ENCODE results near the gene NRL.

Gene NRL

GRCh38 chr14:24145219-24145618, 30.5 kb upstream of the NRL start:
- DNase-seq (ENCODE audit: low read depth in 2 of 3, low spot score in 2 of 3), result no peak

- no peak for DNase-seq (ENCODE audit: low read depth in 2 of 3, low spot score in 2 of 3)
Measured at GRCh38 chr14:24144451-24144850, 29.7 kb upstream of the NRL start.

- DNase-seq (ENCODE audit: low read depth in 2 of 3, low spot score in 2 of 3), result no peak
Measured at GRCh38 chr14:24143511-24143910, 28.8 kb upstream of the NRL start.

- peak; percentile 97 to 98 (median 97) for DNase-seq (ENCODE audit: low read depth in 2 of 3, low spot score in 2 of 3)
Measured at GRCh38 chr14:24141097-24141880, 26.5 kb upstream of the NRL start, which contains the start of gene EMC9. Gene EMC9, minus strand, starts transcription at chr14:24141591. Its CDS starts 287 bp downstream, at chr14:24141304.

GRCh38 chr14:24139272-24139934, 24.7 kb upstream of the NRL start:
- no peak for DNase-seq (ENCODE audit: low read depth in 2 of 3, low spot score in 2 of 3)

GRCh38 chr14:24138396-24139271, 23.9 kb upstream of the NRL start:
- no peak for DNase-seq (ENCODE audit: low read depth in 2 of 3, low spot score in 2 of 3)

GRCh38 chr14:24137529-24138395, 23.0 kb upstream of the NRL start:
- no peak for DNase-seq (ENCODE audit: low read depth in 2 of 3, low spot score in 2 of 3)

- no peak for DNase-seq (ENCODE audit: low read depth in 2 of 3, low spot score in 2 of 3)
Measured at GRCh38 chr14:24136684-24137528, 22.2 kb upstream of the NRL start.

- DNase-seq (ENCODE audit: low read depth in 2 of 3, low spot score in 2 of 3), result peak; percentile 87 to 92 (median 88)
Measured at GRCh38 chr14:24135834-24136683, 21.3 kb upstream of the NRL start, which contains the start of gene PSME1. Gene PSME1, plus strand, starts transcription at chr14:24136194. Its CDS starts 69 bp downstream, at chr14:24136263.

GRCh38 chr14:24135584-24135833, 20.8 kb upstream of the NRL start:
- no peak for DNase-seq (ENCODE audit: low read depth in 2 of 3, low spot score in 2 of 3)

GRCh38 chr14:24133735-24134134, 19.0 kb upstream of the NRL start:
- no peak for DNase-seq (ENCODE audit: low read depth in 2 of 3, low spot score in 2 of 3)

GRCh38 chr14:24132976-24133375, 18.2 kb upstream of the NRL start:
- DNase-seq (ENCODE audit: low read depth in 2 of 3, low spot score in 2 of 3), result no peak

- DNase-seq (ENCODE audit: low read depth in 2 of 3, low spot score in 2 of 3), result no peak
Measured at GRCh38 chr14:24132061-24132685, 17.4 kb upstream of the NRL start.

- no peak for DNase-seq (ENCODE audit: low read depth in 2 of 3, low spot score in 2 of 3)
Measured at GRCh38 chr14:24131549-24131966, 16.8 kb upstream of the NRL start.

GRCh38 chr14:24130717-24131548, 16.2 kb upstream of the NRL start:
- DNase-seq (ENCODE audit: low read depth in 2 of 3, low spot score in 2 of 3), result no peak

GRCh38 chr14:24130380-24130716, 15.6 kb upstream of the NRL start, which contains the start of gene FITM1:
Gene FITM1, plus strand, starts transcription at chr14:24130659. Its CDS starts 905 bp downstream, at chr14:24131564.
- DNase-seq (ENCODE audit: low read depth in 2 of 3, low spot score in 2 of 3), result no peak

- DNase-seq (ENCODE audit: low read depth in 2 of 3, low spot score in 2 of 3), result no peak
Measured at GRCh38 chr14:24129410-24129998, 14.8 kb upstream of the NRL start.

All from activated CD8-positive, alpha-beta memory T cell treated with anti-CD3 and anti-CD28 coated beads for 48 hours (primary cell).